CD14-positive monocyte (primary cell): ENCODE measurements around the gene ARHGEF10L. TPM values are rescaled to one million over a fixed set of nuclear protein-coding genes. Genes with fewer than 3 reads are reported as not detected.

Experiments used
- DNase-seq, 3 donors: peaks; one replicate each; pipeline ENCODE4 v3.0.0-alpha.2; 2011 to 2022
- H2AFZ ChIP-seq: 2 replicates; pipeline ENCODE4 v1.6.0; 2012; ENCODE audit warnings: mild to moderate bottlenecking, low read depth, low read length, inconsistent platforms; ENCODE audit not compliant: insufficient read depth, poor library complexity, severe bottlenecking
- H3K27ac ChIP-seq, 2 donors: 1 replicate in 1 of 2; 2 replicates in 1 of 2; pipeline ENCODE4 v1.5.1; 2012 to 2013; ENCODE audit warnings: low read length in 2 of 2, control low read depth in 1 of 2, inconsistent platforms in 1 of 2, low read depth in 1 of 2, mild to moderate bottlenecking in 1 of 2
- H3K27me3 ChIP-seq, 2 donors: one replicate each; pipeline versions ENCODE4 v1.6.0 to v1.6.1; 2011 to 2013; ENCODE audit warnings: low read length in 2 of 2; ENCODE audit not compliant: control insufficient read depth in 2 of 2, insufficient read depth in 2 of 2
- H3K36me3 ChIP-seq, 2 donors: replicated peaks in 1 of 2; 1 replicate in 1 of 2; 2 replicates in 1 of 2; pipeline versions ENCODE4 v1.5.1 to v1.6.1; 2012 to 2013; ENCODE audit warnings: low read length in 2 of 2, control low read depth in 1 of 2, inconsistent platforms in 1 of 2, mild to moderate bottlenecking in 1 of 2; ENCODE audit not compliant: insufficient read depth in 2 of 2, control insufficient read depth in 1 of 2
- H3K4me1 ChIP-seq, 2 donors: 1 replicate in 1 of 2; 2 replicates in 1 of 2; pipeline versions ENCODE4 v1.5.1 to v1.6.1; 2012 to 2013; ENCODE audit warnings: low read length in 2 of 2, control low read depth in 1 of 2, inconsistent platforms in 1 of 2, mild to moderate bottlenecking in 1 of 2, moderate library complexity in 1 of 2; ENCODE audit not compliant: insufficient read depth in 2 of 2, control insufficient read depth in 1 of 2
- H3K4me2 ChIP-seq: replicated peaks from 2 replicates; pipeline ENCODE3; 2012; ENCODE audit warnings: low read length, moderate library complexity, mild to moderate bottlenecking; ENCODE audit not compliant: poor library complexity, severe bottlenecking; ENCODE audit errors: extremely low read depth
- H3K4me3 ChIP-seq, 3 experiments: fragments of 200-600 bp in 1 of 3; sonication (generic) in 1 of 3; replicated peaks in 1 of 3; 1 replicate in 2 of 3; 2 replicates in 1 of 3; pipeline ENCODE4 v1.5.1; 2011 to 2013; ENCODE audit warnings: low read length in 3 of 3, mild to moderate bottlenecking in 3 of 3, control low read depth in 2 of 3, low read depth in 2 of 3, inconsistent platforms in 1 of 3, moderate library complexity in 1 of 3
- H3K79me2 ChIP-seq: 2 replicates; pipeline ENCODE4 v1.6.0; 2012; ENCODE audit warnings: mild to moderate bottlenecking, control low read depth, inconsistent platforms, low read length, moderate library complexity; ENCODE audit not compliant: insufficient read depth
- H3K9ac ChIP-seq: 2 replicates; pipeline ENCODE4 v1.6.0; 2017; ENCODE audit warnings: low read length, mild to moderate bottlenecking; ENCODE audit not compliant: insufficient read depth, poor library complexity, severe bottlenecking
- H3K9me3 ChIP-seq, 2 donors: replicated peaks in 1 of 2; 1 replicate in 1 of 2; 2 replicates in 1 of 2; pipeline versions ENCODE4 v1.5.1 to v1.6.1; 2012 to 2013; ENCODE audit warnings: low read length in 2 of 2, control low read depth in 1 of 2; ENCODE audit not compliant: control insufficient read depth in 1 of 2, insufficient read depth in 1 of 2
- H4K20me1 ChIP-seq: 2 replicates; pipeline ENCODE4 v1.6.0; 2012; ENCODE audit warnings: mild to moderate bottlenecking, low read length, control low read depth, moderate library complexity; ENCODE audit not compliant: insufficient read depth
- H3K27ac Mint-ChIP-seq, 7 donors: one replicate each; pipeline ENCODE4 v1.8.0; 2020; ENCODE audit warnings: mild to moderate bottlenecking in 7 of 7, mixed read lengths in 7 of 7, moderate library complexity in 6 of 7, inconsistent platforms in 2 of 7
- H3K27me3 Mint-ChIP-seq, 3 donors: one replicate each; pipeline ENCODE4 v1.8.0; 2021 to 2022; ENCODE audit warnings: low read depth in 3 of 3, mild to moderate bottlenecking in 3 of 3, mixed read lengths in 3 of 3, moderate library complexity in 3 of 3, inconsistent platforms in 1 of 3
- H3K36me3 Mint-ChIP-seq, 2 donors: one replicate each; pipeline ENCODE4 v1.8.0; 2020; ENCODE audit warnings: mixed read lengths in 2 of 2, inconsistent platforms in 1 of 2, mild to moderate bottlenecking in 1 of 2
- H3K4me1 Mint-ChIP-seq: one replicate; pipeline ENCODE4 v1.8.0; 2020; ENCODE audit warnings: mild to moderate bottlenecking, mixed read lengths
- H3K4me3 Mint-ChIP-seq, 2 donors: one replicate each; pipeline ENCODE4 v1.8.0; 2020; ENCODE audit warnings: mild to moderate bottlenecking in 2 of 2, mixed read lengths in 2 of 2, moderate library complexity in 1 of 2
- H3K9me3 Mint-ChIP-seq, 7 donors: one replicate each; pipeline ENCODE4 v1.8.0; 2020 to 2022; ENCODE audit warnings: mixed read lengths in 7 of 7, mild to moderate bottlenecking in 6 of 7, moderate library complexity in 6 of 7, inconsistent platforms in 2 of 7
- CTCF ChIP-seq: fragments of 200-600 bp; IDR thresholded peaks from one replicate; pipeline ENCODE4 v1.8.0; 2022; ENCODE audit warnings: antibody characterized with exemption, mild to moderate bottlenecking
- WGBS: methylation state at CpG from one replicate; pipeline ENCODE4 v1.1.5; 2013; ENCODE audit warnings: missing lambda C conversion rate; ENCODE audit not compliant: insufficient coverage; 5-methylcytosine and 5-hydroxymethylcytosine counted together
- intact Hi-C, 2 donors: fragments of 100-400 bp; cut with micrococcal nuclease; formaldehyde crosslinking; loops; one replicate each; pipeline versions ENCODE4 v1.15.0 to v1.15.1; 2023
- polyA plus RNA-seq, 3 donors: library from polyadenylated mRNA; depleted of rRNA in 1 of 3; unstranded in 2 of 3; stranded (reverse) in 1 of 3; fragments of 300-500 nt in 2 of 3; fragments of >200 nt in 1 of 3; fragmentation: Illumina TruSeq in 2 of 3; gene quantifications; 1 replicate in 2 of 3; 2 replicates in 1 of 3; pipeline ENCODE4 v1.2.3, GENCODE V29; 2012 to 2021

ARHGEF10L gene
- polyA plus RNA-seq, 3 donors, result 20.7 to 95.7 (median 23.7) TPM

DNA sequence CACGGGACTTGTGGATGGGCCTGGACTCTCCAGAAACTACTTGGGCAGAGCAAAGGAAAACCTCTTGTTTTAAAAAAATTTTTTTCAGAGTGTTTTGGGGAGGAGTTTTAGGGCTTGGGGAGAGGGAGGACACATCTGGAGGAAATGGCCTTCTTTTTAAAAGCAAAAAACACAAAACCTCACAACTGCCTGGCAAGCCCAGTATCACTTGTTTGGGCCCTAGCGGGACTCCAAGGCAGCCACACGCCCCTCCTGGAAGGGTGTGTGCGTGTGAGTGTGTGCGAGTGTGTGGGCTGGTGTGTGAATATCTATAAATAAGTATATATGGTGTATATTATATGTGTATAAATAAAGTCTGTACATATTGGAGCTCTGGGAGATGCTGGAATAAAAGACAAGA is 158.0 kb downstream of the ARHGEF10L start:
- H3K9me3 Mint-ChIP-seq, result no peaks in the 10 kb centered on the region
- no peaks in the 10 kb centered on the region for H3K9me3 ChIP-seq
- H3K36me3 ChIP-seq, result peaks cover 49 to 54% of the 10 kb centered on the region in 2 donors
- no peaks in the 10 kb centered on the region for H3K27me3 ChIP-seq
- intact Hi-C loops, result no loop called here
- no peak overlapping the region for H3K27ac Mint-ChIP-seq
- no peak overlapping the region for H2AFZ ChIP-seq
- H3K4me2 ChIP-seq, result no peak overlapping the region
- peaks cover 4% of the 10 kb centered on the region for H3K4me1 Mint-ChIP-seq
- peaks cover 52 to 65% of the 10 kb centered on the region in 2 donors for H3K36me3 Mint-ChIP-seq
- WGBS, result 20% methylated on average over 1 of the region's 5 CpGs
- no peak overlapping the region for H3K4me3 Mint-ChIP-seq
- no peaks in the 10 kb centered on the region for H3K79me2 ChIP-seq
- DNase-seq, result no peak
- H3K27me3 Mint-ChIP-seq, result peaks cover 3 to 5% (median 4%) of the 10 kb centered on the region in 3 donors
- no peak for TF ChIP-seq CTCF
- no peak overlapping the region for H3K9ac ChIP-seq
- no peak overlapping the region for H3K4me3 ChIP-seq
- H3K27ac ChIP-seq, result no peak overlapping the region
- H4K20me1 ChIP-seq, result peaks cover 68% of the 10 kb centered on the region
- H3K4me1 ChIP-seq, result no peaks in the 10 kb centered on the region

DNA sequence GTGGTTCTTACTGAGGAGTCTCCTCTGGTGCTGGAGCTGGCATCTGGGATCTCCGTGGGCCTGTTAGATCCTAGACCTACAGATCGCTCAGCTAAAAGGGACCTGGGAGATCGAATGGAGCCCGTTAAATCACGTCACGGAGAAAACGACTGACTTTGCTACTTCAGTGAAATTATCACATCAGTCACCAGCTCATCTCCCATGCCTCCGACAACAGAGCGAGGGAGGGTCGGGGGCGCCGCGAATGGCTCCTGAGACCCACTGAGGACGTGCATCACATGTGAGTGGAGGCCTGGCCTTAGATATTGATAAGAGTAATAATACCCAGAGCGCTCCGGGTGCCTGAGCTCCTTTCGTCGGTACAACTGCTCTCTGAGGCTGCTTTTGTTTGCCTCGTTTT is 160.1 kb downstream of the ARHGEF10L start:
- H3K4me3 Mint-ChIP-seq, result no peak overlapping the region
- H3K9ac ChIP-seq, result no peak overlapping the region
- H3K36me3 Mint-ChIP-seq, result peaks cover 35 to 44% of the 10 kb centered on the region in 2 donors
- H2AFZ ChIP-seq, result no peak overlapping the region
- H3K4me1 ChIP-seq, result no peaks in the 10 kb centered on the region
- H3K79me2 ChIP-seq, result no peaks in the 10 kb centered on the region
- H3K4me2 ChIP-seq, result no peak overlapping the region
- no peak overlapping the region for H3K4me3 ChIP-seq
- H3K4me1 Mint-ChIP-seq, result peaks cover 4% of the 10 kb centered on the region
- no peaks in the 10 kb centered on the region for H3K27me3 ChIP-seq
- peaks cover 47% of the 10 kb centered on the region for H4K20me1 ChIP-seq
- no peak for TF ChIP-seq CTCF
- no peaks in the 10 kb centered on the region for H3K9me3 Mint-ChIP-seq
- H3K9me3 ChIP-seq, result no peaks in the 10 kb centered on the region
- no peak for DNase-seq
- H3K27me3 Mint-ChIP-seq, result peaks cover 3 to 6% (median 5%) of the 10 kb centered on the region in 3 donors
- WGBS, result 97% methylated on average over 14 of the region's 19 CpGs
- no peak overlapping the region for H3K27ac ChIP-seq
- intact Hi-C loops, result no loop called here
- peaks cover 27 to 33% of the 10 kb centered on the region in 2 donors for H3K36me3 ChIP-seq
- H3K27ac Mint-ChIP-seq, result no peak overlapping the region
